ENCODE measurements around the gene WIF1. TPM values are rescaled to one million over a fixed set of nuclear protein-coding genes. Genes with fewer than 3 reads are reported as not detected.

WIF1 gene
- total RNA-seq, 4 donors from 2014 or later, result 7.7 TPM; not detected in 3

- no peaks in the 10 kb centered on the region for H3K27me3 ChIP-seq
- DNase-seq, result no peak
- intact Hi-C loops (cut with DNase I; ENCODE audit: low total_unique reads), result no loop called here
- no peak overlapping the region for H3K27ac ChIP-seq
- TF ChIP-seq, protein P1, sequence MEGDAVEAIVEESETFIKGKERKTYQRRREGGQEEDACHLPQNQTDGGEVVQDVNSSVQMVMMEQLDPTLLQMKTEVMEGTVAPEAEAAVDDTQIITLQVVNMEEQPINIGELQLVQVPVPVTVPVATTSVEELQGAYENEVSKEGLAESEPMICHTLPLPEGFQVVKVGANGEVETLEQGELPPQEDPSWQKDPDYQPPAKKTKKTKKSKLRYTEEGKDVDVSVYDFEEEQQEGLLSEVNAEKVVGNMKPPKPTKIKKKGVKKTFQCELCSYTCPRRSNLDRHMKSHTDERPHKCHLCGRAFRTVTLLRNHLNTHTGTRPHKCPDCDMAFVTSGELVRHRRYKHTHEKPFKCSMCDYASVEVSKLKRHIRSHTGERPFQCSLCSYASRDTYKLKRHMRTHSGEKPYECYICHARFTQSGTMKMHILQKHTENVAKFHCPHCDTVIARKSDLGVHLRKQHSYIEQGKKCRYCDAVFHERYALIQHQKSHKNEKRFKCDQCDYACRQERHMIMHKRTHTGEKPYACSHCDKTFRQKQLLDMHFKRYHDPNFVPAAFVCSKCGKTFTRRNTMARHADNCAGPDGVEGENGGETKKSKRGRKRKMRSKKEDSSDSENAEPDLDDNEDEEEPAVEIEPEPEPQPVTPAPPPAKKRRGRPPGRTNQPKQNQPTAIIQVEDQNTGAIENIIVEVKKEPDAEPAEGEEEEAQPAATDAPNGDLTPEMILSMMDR (IDR thresholded peaks at IDR 0.05), result no peak
- no peak for TF ChIP-seq POLR2A (IDR thresholded peaks at IDR 0.05)
- H3K4me3 ChIP-seq, result no peak overlapping the region
- no peaks in the 10 kb centered on the region for H3K9me3 ChIP-seq
- H3K4me1 ChIP-seq, result no peaks in the 10 kb centered on the region
- H3K36me3 ChIP-seq, result no peaks in the 10 kb centered on the region
Measured at GRCh38 chr12:65164774-65165173, 43.7 kb upstream of the WIF1 start.

DNA sequence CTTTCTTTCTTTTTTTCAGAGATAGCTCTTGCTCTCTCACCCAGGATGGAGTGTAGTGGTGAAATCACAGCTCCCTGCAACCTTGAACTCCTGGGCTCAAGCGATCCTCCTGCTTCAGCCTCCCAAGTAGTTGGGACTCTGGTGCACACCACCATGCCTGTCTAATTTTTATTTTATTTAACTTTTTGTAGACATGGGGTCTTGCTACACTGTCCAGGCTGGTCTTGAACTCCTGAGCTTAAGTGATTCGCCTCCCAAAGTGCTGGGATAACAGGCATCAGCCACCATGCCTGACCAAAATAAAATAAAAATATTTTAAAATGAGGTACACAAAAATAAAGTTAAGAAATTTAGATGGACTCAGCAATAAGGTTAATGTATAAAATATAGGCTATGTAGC, 43.1 kb upstream of the WIF1 start:
- H3K4me1 ChIP-seq, result no peaks in the 10 kb centered on the region
- H3K36me3 ChIP-seq, result no peaks in the 10 kb centered on the region
- H3K4me3 ChIP-seq, result no peak overlapping the region
- H3K27me3 ChIP-seq, result no peaks in the 10 kb centered on the region
- TF ChIP-seq, protein P1 (IDR thresholded peaks at IDR 0.05), result no peak
- no peak for TF ChIP-seq POLR2A (IDR thresholded peaks at IDR 0.05)
- intact Hi-C loops (cut with DNase I; ENCODE audit: low total_unique reads), result no loop called here
- DNase-seq, result no peak
- H3K27ac ChIP-seq, result no peak overlapping the region
- H3K9me3 ChIP-seq, result no peaks in the 10 kb centered on the region

GRCh38 chr12:65162609-65163008, 41.5 kb upstream of the WIF1 start:
- no peaks in the 10 kb centered on the region for H3K4me1 ChIP-seq
- no peaks in the 10 kb centered on the region for H3K36me3 ChIP-seq
- H3K27me3 ChIP-seq, result no peaks in the 10 kb centered on the region
- no peak for TF ChIP-seq POLR2A (IDR thresholded peaks at IDR 0.05)
- TF ChIP-seq, protein P1 (IDR thresholded peaks at IDR 0.05), result no peak
- H3K4me3 ChIP-seq, result no peak overlapping the region
- no peaks in the 10 kb centered on the region for H3K9me3 ChIP-seq
- no peak for DNase-seq
- no peak overlapping the region for H3K27ac ChIP-seq
- intact Hi-C loops (cut with DNase I; ENCODE audit: low total_unique reads), result no loop called here

GRCh38 chr12:65157091-65157490, 36.0 kb upstream of the WIF1 start:
- Histone ChIP-seq H3K9me3 (no peaks in the 10 kb centered on the region), H3K27ac (no peak overlapping the region), H3K36me3 (no peaks in the 10 kb centered on the region), H3K4me3 (no peak overlapping the region), H3K4me1 (no peaks in the 10 kb centered on the region), H3K27me3 (no peaks in the 10 kb centered on the region)
- DNase-seq, result no peak
- intact Hi-C loops (cut with DNase I; ENCODE audit: low total_unique reads), result no loop called here
- TF ChIP-seq POLR2A (IDR thresholded peaks at IDR 0.05), result no peak
- TF ChIP-seq, protein P1 (IDR thresholded peaks at IDR 0.05), result no peak

- TF ChIP-seq, protein P1 (IDR thresholded peaks at IDR 0.05), result no peak
- TF ChIP-seq POLR2A (IDR thresholded peaks at IDR 0.05), result no peak
Measured at GRCh38 chr12:65156366-65156841, 35.3 kb upstream of the WIF1 start.

More at GRCh38 chr12:65156366-65156841, 35.3 kb upstream of the WIF1 start:
- H3K4me3 ChIP-seq, result no peak overlapping the region
- DNase-seq, result no peak
- H3K9me3 ChIP-seq, result no peaks in the 10 kb centered on the region
- no peak overlapping the region for H3K27ac ChIP-seq
- H3K27me3 ChIP-seq, result no peaks in the 10 kb centered on the region
- no peaks in the 10 kb centered on the region for H3K36me3 ChIP-seq
- no peaks in the 10 kb centered on the region for H3K4me1 ChIP-seq
- intact Hi-C loops (cut with DNase I; ENCODE audit: low total_unique reads), result no loop called here

All from uterus (tissue), 4 donors.